Fibroblast of peridontal ligament (primary cell): ENCODE measurements around the gene OIT3.

Experiments used
- DNase-seq: peaks from one replicate; pipeline ENCODE4 v3.0.0-alpha.2; 2010; ENCODE audit errors: extremely low read depth

The OIT3 gene

DNA sequence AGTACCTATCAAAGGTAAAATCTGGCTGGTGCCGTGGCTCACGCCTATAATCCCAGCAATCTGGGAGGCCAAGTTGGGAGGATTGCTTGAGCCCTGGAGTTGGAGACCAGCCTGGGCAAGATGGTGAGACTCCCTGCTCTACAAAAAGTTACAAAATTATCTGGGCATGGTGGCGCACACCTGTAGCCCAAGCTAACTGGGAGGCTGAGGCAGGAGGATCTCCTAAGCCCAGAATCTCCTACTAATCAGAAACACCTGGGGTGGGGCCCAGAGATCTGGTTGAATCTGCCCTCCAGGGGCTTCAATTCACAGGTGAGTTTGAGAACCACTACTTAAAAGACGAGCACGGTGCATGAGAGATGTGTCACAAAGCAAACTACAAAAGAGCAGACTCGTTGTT, 58.6 kb downstream of the OIT3 start:
- DNase-seq = no peak

DNA sequence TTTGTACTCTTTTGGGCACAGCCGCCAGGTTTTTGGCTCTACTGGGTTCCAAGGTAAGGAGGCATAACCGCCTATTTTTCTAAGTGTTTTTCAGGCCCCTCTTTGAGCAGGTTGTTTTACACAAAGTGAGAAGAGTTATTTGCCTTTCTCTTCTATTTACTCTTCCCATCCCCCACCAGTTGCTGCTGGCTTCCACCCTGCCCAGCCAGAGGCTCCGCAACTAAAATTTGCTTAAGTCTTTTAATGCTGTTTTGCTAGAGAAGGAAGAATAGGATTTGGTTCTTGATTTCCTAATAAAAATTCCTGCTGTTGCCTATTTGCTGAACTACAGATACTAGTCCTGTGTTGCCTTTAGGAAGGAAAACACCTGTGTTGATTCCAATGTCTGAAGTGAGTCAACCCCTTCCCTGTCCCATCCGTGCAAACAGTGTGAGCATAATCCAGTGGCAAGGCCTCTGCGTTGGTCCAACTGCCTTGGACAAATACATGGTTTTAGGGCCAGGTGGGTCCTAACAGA, 59.2 kb downstream of the OIT3 start:
- no peak for DNase-seq

- no peak for DNase-seq
These were observed 60.1 kb downstream of the OIT3 start for GRCh38 chr10:72953687-72954086.

- DNase-seq = no peak
These were observed 60.7 kb downstream of the OIT3 start for GRCh38 chr10:72954230-72954595.

GRCh38 chr10:72954596-72955554, 61.3 kb downstream of the OIT3 start, which contains the start of gene PLA2G12B:
TSS of gene PLA2G12B (minus strand) at chr10:72954806. CDS start at chr10:72954685, 121 bp downstream.
- no peak for DNase-seq

DNA sequence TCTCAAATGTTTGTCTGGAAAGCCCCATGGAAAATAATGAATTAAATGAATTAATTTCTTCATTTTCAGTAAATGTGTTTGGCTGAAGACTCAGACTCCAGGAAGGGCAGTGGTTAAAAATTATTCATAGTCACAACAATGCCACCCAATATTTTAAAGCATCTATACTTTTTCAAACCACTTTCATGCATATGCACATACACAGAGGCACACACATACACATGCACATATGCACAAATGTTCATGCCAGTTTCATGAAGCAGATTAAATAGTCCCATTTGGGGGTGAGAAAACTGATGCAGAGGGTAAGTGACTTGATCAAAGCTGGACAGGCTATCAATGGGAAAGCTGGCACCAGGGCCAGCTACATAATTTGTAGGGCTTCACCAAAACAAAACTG, 62.5 kb downstream of the OIT3 start:
- DNase-seq = no peak

- no peak for DNase-seq
These were observed 83.3 kb downstream of the OIT3 start for GRCh38 chr10:72976886-72977285.

- DNase-seq = no peak
These were observed 86.2 kb downstream of the OIT3 start for GRCh38 chr10:72979709-72980108.

GRCh38 chr10:72980348-72980747, 86.8 kb downstream of the OIT3 start:
- DNase-seq = no peak

DNA sequence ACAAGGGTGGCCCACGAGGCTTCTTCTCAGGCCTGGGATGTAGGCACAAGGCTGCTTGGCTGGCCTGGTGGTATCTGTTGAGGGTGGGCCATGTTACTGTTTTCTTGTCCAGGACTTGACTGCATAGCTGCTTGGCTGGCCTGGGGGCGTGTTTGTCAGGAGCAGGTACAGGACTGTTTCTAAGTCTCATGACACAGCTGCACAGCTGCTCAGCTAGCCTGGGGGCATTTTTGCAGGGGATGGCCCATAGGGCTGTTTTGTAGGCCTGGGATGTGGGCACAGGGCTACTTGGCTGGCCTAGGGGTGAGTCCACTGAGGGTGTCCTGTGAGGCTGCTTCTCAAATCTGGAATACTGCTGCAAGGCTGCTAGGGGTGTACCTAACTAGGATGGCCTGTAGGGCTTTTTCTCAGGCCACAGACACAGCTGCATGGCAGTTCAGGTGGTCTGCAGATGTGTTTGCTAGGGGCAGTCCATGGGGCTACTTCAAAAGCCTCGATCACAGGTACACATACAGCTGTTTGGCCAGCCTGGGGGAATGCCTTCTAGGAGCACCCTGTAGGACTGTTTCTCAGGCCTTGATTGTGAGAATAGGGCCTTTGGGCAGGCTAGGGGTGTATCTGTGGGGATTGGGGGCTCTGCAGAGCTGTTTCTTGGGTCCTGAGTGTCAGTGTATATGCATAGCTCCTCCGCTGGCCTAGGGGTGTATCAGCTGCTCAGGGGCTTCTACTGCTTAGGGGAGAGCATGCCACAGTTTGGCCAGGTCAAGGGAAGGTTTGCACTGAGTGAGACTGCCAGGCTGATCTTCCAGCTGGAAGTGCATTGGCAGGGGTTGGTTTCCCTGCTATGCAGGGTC, 87.7 kb downstream of the OIT3 start:
- DNase-seq = no peak

DNA sequence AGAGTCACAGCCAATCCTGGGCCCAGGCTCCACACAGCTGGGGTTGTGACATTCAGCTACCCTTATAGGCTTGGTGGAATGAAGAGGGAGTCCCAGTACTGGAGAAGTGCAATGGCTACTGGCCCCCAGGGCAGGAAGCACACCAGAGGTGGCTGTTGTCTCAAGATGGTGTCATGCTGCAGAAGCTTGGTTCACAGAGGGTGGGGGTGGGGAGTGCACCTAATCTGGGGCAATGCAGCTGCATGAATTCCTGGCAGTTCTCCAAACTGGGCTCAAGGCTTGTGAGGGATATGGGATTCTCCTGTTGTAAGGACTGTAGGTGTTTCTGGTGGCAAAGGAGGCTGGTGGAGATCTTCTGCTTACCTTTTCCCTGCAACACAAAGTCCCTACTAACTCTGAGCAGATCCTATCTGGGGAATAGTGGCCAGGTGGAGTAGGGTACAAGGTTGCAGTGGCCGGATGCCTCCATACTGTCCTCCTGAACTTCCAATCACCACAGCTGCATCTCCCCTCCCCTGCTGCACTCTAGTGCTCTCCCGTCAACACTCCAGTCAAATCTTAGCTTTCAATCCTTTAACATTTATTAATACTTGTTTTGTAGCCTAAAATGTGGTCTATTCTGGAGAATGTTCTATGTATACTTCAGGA, 88.5 kb downstream of the OIT3 start:
- no peak for DNase-seq
